ENCODE measurements around the gene NOP58.
A peak's percentile ranks its signal among the peaks of the same experiment; 100 is the strongest.
"Not testable (repeated sequence)": the region's sequence is repeated elsewhere in the genome, so short reads cannot be mapped to it uniquely, and the experiment has no call there.

Gene NOP58, protein sequence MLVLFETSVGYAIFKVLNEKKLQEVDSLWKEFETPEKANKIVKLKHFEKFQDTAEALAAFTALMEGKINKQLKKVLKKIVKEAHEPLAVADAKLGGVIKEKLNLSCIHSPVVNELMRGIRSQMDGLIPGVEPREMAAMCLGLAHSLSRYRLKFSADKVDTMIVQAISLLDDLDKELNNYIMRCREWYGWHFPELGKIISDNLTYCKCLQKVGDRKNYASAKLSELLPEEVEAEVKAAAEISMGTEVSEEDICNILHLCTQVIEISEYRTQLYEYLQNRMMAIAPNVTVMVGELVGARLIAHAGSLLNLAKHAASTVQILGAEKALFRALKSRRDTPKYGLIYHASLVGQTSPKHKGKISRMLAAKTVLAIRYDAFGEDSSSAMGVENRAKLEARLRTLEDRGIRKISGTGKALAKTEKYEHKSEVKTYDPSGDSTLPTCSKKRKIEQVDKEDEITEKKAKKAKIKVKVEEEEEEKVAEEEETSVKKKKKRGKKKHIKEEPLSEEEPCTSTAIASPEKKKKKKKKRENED

DNA sequence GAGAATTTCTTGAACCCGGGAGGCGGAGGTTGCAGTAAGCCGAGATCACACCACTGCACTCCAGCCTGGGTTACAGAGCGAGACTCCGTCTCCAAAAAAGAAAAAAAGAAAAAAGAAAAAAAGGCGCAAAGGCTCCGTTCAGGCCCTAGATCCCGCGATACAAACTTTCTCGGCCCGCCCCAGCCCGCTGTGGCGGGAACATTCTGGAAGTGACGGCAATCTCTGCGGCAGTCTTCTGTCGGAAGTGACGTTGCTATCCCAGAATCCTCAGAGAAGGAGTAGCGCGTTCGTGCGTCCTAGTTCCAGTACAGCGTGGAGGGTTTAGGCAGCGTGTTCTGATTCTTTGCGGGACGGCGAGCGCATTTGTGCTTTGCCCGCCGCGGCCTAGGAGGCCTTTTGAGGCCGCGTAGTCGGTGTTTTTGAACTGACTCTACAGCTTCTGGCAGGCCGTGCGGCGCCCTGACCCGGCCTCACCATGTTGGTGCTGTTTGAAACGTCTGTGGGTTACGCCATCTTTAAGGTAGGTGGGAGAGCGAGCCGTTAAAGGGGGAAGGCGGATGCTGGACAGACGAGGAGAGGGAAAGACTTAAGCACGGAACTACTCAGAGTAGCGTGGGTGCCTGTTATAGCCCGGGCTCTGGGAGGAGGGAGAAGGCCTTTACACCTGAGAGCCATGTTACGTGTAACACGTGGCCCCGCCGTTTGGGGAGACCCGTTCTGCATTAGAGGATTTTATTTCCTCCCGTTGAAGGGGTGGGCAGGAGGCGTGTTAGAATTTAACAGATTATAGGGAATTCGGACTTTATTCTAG, at the start of gene NOP58:
TSS of gene NOP58 (plus strand) at position 297 of the 811 bp plus-strand sequence. CDS start at position 476, 179 bp downstream.
- DNase-seq (ENCODE audit: low read depth): peak; percentile 96

DNA sequence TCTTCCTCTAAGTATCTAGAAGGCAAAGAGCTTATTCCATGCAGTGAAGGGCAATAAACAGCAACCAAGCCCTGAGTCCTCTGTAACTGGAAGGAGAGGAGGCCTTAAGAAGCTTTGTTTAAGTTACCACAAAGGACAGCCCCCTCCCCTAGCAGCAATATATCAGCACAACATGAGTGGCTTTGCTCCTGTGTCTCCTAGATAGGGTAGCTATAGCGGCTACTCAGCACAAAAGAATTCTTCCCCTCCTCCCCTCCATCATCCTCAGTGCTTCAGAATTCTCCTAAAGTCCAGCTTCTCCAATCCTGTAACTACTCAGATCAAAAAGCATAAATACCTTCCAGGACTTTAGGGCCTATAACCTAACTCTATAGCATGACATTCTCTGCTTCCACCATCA, 43.7 kb upstream of the NOP58 start:
- peak; percentile 63 for DNase-seq (ENCODE audit: low read depth)

DNA sequence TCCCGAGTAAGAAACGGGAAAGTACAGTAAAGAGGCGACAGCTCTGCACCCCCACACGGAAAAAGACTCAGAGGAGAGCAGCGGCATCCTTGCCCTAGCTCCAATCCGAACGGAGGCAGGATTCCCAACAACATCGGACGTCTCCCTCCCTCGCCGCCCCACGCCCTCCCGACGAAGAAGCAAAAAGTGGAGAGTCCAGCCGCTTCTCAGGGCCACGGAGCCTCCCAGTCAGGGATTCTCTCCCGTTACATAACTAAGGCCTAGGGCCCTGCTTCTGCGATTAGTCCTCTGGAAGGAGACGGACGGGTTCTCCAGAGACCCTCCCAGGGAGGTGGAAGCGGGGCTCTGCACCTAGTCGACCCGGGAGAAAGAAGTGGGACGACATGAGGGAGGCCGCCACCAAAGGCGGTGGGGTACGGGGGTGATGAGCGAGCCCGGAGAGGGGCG, 27.8 kb upstream of the NOP58 start:
- DNase-seq (ENCODE audit: low read depth): peak; percentile 72

- DNase-seq (ENCODE audit: low read depth): peak; percentile 87
These were observed 27.0 kb upstream of the NOP58 start, which contains the start of gene SUMO1 for GRCh38 chr2:202238234-202239197. Gene SUMO1 (minus strand): TSS chr2:202238597. CDS start chr2:202238451, 146 bp downstream.

DNA sequence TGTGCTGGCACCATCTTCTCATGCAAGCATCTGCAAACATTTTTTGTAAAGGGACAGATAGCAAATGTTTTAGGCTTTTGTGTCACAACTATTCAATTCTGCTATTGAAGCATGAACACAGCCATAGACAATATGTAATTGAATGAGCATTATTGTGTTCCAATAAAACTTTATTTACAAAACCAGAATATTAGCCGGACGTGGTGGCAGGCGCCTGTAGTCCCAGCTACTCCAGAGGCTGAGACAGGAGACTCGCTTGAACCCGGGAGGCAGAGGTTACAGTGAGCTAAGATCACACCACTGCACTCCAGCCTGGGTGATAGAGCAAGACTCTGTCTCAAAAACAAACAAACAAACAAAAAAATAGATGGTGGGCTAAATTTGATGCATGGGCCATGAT, 17.9 kb upstream of the NOP58 start:
- not testable (repeated sequence) for DNase-seq (ENCODE audit: low read depth)

- DNase-seq (ENCODE audit: low read depth): peak; percentile 19
These were observed 15.9 kb upstream of the NOP58 start for GRCh38 chr2:202249521-202250253.

DNA sequence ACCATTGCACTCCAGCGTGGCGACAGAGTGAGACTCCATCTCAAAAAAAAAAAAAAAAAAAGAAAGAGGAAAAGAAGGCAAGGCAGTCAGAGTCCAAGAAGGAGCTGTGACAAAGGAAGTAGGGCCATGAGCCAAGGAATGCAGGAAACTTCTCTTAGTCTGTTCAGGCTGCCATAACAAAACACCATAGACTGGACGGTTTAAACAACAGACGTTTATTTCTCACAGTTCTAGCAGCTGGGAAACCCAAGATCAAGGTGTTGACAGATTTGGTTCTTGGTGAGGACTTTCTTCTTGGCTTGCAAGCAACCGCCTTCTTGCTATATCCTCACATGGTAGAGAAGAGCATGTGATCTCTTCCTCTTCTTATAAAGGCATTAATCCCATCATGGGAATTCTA, 14.1 kb upstream of the NOP58 start:
- DNase-seq (ENCODE audit: low read depth): peak; percentile 41

GRCh38 chr2:202261531-202261930, 4.0 kb upstream of the NOP58 start:
- DNase-seq (ENCODE audit: low read depth): peak; percentile 78

DNA sequence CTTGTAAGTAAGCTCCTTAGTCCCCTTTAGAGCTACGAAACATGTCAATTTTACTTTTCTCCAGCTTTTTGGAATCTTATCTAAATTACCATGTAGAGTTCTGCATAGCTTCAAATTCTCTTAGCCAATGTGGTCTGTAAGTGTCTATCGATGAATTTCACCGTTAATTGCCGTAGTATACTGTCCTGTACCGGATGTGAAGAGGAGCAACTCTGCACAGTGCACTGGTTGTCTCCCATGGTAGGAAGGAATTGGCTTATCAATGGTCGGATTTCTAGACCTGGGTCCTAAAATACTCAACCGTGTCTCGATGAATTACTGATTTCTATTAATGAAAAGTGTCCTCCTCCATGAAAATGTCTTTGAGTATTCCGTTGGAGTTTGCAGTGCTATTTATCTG, 1.9 kb downstream of the NOP58 start:
- peak; percentile 16 for DNase-seq (ENCODE audit: low read depth)

GRCh38 chr2:202269585-202269984, 4.0 kb downstream of the NOP58 start:
- peak; percentile 19 for DNase-seq (ENCODE audit: low read depth)

- DNase-seq (ENCODE audit: low read depth): no peak
These were observed 4.9 kb downstream of the NOP58 start for GRCh38 chr2:202270487-202270886.

DNA sequence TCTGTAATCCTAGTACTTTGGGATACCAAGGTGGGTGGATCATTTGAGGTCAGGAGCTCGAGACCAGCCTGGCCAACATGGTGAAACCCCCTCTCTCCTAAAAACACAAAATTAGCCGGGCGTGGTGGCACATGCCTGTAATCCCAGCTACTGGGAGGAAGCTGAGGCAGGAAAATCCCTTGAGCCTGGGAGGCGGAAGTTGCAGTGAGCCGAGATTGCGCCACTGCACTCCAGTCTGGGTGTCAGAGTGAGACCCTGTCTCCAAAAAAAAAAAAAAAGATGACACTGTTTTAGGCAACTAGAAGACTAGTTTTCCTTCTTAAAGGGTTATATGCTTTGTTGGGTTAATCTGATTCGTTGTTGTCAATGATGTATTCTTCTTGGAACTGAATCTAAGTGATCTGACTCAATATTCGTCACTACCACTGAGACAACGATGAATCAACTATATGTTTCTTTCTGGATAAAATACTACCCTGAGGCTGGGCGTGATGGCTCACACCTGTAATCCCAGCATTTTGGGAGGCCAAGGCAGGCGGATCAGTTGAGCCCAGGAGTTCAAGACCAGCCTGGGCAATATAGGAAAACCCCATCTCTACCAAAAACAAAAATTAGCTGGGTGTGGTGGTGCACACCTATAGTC, 10.6 kb downstream of the NOP58 start:
- DNase-seq (ENCODE audit: low read depth): peak; percentile 53

GRCh38 chr2:202278036-202278760, 12.6 kb downstream of the NOP58 start:
- peak; percentile 71 for DNase-seq (ENCODE audit: low read depth)

- peak; percentile 74 for DNase-seq (ENCODE audit: low read depth)
These were observed 13.4 kb downstream of the NOP58 start for GRCh38 chr2:202278944-202279343.

GRCh38 chr2:202286595-202286994, 21.0 kb downstream of the NOP58 start:
- DNase-seq (ENCODE audit: low read depth): no peak

DNA sequence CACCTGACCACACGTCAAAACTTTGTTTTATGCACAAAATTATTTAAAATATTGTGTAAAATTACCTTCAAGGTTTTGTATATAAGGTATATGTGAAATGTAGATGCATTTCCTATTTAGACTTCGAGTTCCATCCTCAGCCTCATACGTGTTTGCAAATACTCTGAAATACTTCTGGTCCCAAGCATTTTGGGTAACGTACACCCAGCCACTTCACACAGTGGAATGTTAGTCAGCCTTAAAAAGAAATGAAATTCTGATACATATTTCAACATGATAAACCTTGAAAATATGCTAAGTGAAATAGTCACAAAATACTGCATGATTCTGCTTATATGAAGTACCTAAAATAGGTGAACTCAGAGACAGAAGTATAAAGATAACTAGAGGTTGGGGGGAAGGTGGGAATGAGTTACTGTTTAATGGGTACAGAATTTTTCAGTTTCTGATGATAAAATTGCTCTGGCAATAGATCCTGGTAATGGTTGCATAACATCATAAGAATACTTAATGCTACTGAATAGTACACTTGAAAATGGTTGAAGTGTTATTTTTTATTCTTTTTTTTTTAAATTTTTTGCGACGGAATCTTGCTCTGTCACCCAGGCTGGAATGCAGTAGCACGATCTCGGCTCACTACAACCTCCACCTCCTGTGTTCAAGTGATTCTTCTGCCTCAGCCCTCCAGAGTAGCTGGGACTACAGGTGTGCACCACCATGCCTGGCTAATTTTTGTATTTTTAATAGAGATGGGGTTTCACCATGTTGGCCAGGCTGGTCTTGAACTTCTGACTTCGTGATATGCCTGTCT, 24.0 kb downstream of the NOP58 start:
- DNase-seq (ENCODE audit: low read depth): no peak

DNA sequence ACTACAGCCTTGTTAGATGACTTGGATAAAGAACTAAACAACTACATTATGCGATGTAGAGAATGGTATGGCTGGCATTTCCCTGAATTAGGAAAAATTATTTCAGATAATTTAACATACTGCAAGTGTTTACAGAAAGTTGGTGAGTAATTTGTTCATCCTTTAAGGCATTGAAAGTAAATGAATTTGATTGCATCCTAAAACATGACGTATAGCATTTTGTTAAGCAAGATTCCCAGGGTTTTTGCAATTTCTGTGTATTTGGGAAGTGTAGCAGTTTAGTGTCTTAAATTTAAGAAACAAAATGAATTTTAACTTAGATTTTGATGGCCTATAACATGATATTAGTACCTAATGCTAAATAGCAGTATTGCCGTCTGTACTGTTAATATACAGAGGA, 24.8 kb downstream of the NOP58 start:
- peak; percentile 8 for DNase-seq (ENCODE audit: low read depth)

DNA sequence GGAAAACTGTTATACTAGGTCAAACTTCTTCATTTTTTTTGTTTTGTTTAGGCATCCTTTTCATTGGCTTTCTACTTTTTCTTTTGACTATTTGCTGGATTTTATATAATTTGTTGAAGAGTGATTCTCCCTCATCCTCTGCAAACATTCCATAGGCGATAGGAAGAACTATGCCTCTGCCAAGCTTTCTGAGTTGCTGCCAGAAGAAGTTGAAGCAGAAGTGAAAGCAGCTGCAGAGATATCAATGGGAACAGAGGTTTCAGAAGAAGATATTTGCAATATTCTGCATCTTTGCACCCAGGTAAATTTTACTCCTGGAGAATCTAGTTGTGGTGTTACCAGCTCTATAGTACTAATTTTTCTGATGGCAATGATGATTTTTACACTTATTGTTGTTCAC, 25.4 kb downstream of the NOP58 start:
- DNase-seq (ENCODE audit: low read depth): peak; percentile 18

DNA sequence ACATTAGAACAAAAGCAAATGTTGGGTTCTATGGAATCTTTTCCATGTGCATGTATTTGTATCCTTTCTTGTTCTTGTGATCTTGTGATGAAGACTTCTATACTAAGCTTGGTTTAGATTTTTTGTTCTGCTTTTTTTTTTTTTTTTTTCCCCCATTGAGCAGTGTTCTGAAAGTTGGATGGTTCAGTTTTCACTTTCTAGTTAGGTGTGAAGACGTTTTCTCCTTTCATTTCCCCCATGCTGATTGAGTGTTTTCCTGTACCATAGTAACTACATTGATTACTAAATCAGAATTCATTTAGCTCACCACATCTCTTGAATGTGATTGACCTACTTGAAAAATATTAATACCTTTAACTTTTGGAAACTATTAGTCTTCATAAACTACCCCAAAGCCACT, 34.1 kb downstream of the NOP58 start:
- DNase-seq (ENCODE audit: low read depth): no peak
